Inflammatory macrophage (primary cell): ENCODE measurements around the gene DNAJB9.

Experiments used
- DNase-seq, 2 donors: peaks; one replicate each; pipeline ENCODE4 v3.0.0-alpha.2; 2020 to 2022

Gene DNAJB9

DNA sequence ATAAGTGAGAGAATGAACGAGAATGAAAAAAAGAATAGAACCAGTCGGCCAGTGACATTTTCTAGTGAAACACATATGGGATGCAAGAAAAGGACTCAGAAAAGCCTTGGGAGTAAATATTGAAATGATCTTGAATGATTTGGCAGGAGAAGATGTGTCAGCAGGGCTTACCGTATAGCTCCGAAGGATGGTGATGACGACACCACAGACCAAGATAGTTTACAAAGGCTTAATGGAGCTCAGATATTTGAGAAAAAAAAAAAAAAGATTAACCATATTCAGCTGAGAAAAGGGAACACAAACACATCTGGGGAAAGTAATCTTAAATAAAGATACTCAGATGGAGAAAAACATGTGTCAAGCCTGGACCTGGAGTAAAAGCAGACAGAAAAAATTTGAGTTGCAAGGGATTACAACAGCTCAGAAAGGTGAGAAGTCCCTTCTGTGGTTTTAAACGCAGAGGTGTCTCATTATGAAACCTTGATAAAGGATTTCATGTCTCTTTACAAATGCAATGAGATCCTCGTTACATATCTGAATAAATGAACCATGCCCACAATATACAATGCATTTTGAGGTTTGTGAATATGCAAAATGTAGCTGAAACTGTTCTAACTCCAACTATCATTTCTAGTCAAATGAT is 36.0 kb downstream of the DNAJB9 start:
- no peak for DNase-seq

GRCh38 chr7:108609643-108610042 is 40.0 kb downstream of the DNAJB9 start:
- DNase-seq = no peak

- DNase-seq = no peak
These were observed 41.6 kb downstream of the DNAJB9 start for GRCh38 chr7:108611268-108611667.

- DNase-seq = peak; percentile 24 to 53
These were observed 43.7 kb downstream of the DNAJB9 start for GRCh38 chr7:108613147-108613948.

- no peak for DNase-seq
These were observed 44.3 kb downstream of the DNAJB9 start for GRCh38 chr7:108613949-108614381.

GRCh38 chr7:108614896-108615295 is 45.2 kb downstream of the DNAJB9 start:
- no peak for DNase-seq

DNA sequence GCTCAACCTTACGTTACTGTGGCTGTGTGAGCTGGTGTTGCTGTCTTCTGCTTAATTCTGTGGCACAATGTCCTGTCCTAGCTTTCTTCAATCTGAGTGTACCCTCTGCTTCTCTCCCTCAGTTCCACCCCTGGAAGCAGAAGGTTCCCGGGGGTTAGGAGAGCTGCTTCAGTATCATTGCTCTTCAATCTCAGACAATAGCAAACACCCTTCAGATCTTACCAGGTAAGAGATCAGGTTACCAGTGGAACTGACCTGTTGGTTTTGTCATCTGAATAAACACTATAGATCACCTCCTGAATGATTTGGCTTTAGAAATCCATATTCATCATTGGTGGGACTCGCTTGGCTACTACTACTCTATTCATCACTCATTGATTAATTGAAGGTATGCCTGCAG is 48.4 kb downstream of the DNAJB9 start:
- DNase-seq = no peak

- no peak for DNase-seq
These were observed 53.5 kb downstream of the DNAJB9 start for GRCh38 chr7:108623220-108623619.
